ENCODE measurements around the gene TAS2R40. TPM values are rescaled to one million over a fixed set of nuclear protein-coding genes. Genes with fewer than 3 reads are reported as not detected.

TAS2R40 gene
- polyA plus RNA-seq, 2 of the 4 experiments (the other 2 are of a cell fraction), result not detected

- ChIA-PET CTCF (no interaction called here), POLR2A (no interaction called here)
- FAIRE-seq (no peak), DNase-seq (ENCODE audit: low read depth in 1 of 2, low spot score in 1 of 2) (no peak), ATAC-seq (no peak)
- no peaks in the 10 kb centered on the region for H3K9me3 ChIP-seq
- no peaks in the 10 kb centered on the region for H3K4me1 ChIP-seq
- no peak overlapping the region for H3K27ac ChIP-seq
- TF ChIP-seq E2F6 (IDR thresholded peaks at IDR 0.05; ENCODE audit: borderline replicate concordance, low read depth) (no peak), USF2 (IDR thresholded peaks at IDR 0.05) (no peak), NFE2L2 (conservative IDR thresholded peaks at IDR 0.05; ENCODE audit: low read length) (no peak), SREBF2 (IDR thresholded peaks at IDR 0.05) (no peak), NPAS2 (CRISPR knock-in tag; IDR thresholded peaks at IDR 0.05; ENCODE audit: borderline replicate concordance) (no peak), HOXB13 (CRISPR knock-in tag; IDR thresholded peaks at IDR 0.05; ENCODE audit: low read depth) (no peak), REST (IDR thresholded peaks at IDR 0.05) (no peak), KDM5A (IDR thresholded peaks at IDR 0.05) (no peak), ZNF302 (CRISPR knock-in tag; IDR thresholded peaks at IDR 0.05) (no peak), ZSCAN20 (CRISPR knock-in tag; IDR thresholded peaks at IDR 0.05) (no peak), BCL3 (IDR thresholded peaks at IDR 0.05) (no peak), CHD2 (IDR thresholded peaks at IDR 0.05; ENCODE audit: low read length, partially characterized antibody) (no peak), PHF8 (IDR thresholded peaks at IDR 0.05; ENCODE audit: borderline replicate concordance, low read depth) (no peak)
- H3K4me2 ChIP-seq, result no peak overlapping the region
- H3K4me3 ChIP-seq, result no peak overlapping the region
- WGBS (ENCODE audit: missing lambda C conversion rate), result 64% methylated on average over 2 of the region's 2 CpGs
These were observed 30.2 kb downstream of the TAS2R40 start for GRCh38 chr7:143252006-143252405.

- Histone ChIP-seq H3K4me1 (peaks cover 14% of the 10 kb centered on the region; the same call in 2 of the 3 replicates), H3K4me2 (no peak overlapping the region), H3K4me3 (no peak overlapping the region), H3K27ac (no peak overlapping the region), H3K9me3 (no peaks in the 10 kb centered on the region)
- 45% methylated on average over 3 of the region's 3 CpGs for WGBS (ENCODE audit: missing lambda C conversion rate)
- DNase-seq (ENCODE audit: low read depth in 1 of 2, low spot score in 1 of 2) (no peak), ATAC-seq (no peak), FAIRE-seq (no peak)
- TF ChIP-seq ZFP36 (IDR thresholded peaks at IDR 0.05; ENCODE audit: borderline replicate concordance, partially characterized antibody), result no peak
- TF ChIP-seq RARB (CRISPR knock-in tag; IDR thresholded peaks at IDR 0.05), result no peak
- no peak for TF ChIP-seq PBX3 (IDR thresholded peaks at IDR 0.05)
- TF ChIP-seq ELK1 (IDR thresholded peaks at IDR 0.05; ENCODE audit: low read depth, low read length), result no peak
- no peak for TF ChIP-seq NFE2L2 (conservative IDR thresholded peaks at IDR 0.05; ENCODE audit: low read length)
- CTCF ChIA-PET, result interaction anchor here (0.7 to 2.2 kb wide), 4 partner anchors 11 to 125 kb away, joined by 3 to 9 read pairs (median 4); no protein-coding TSS in a partner anchor
- POLR2A ChIA-PET, result interaction anchor here (0.5 kb wide), 1 partner anchor 10 kb away, joined by 6 read pairs; no protein-coding TSS in a partner anchor
These were observed 33.7 kb downstream of the TAS2R40 start for GRCh38 chr7:143255564-143255963.

Measured in A549 (cell line).